Panc1 (cell line): ENCODE data around the gene GAS7. TPM values are rescaled to one million over a fixed set of nuclear protein-coding genes. Genes with fewer than 3 reads are reported as not detected.

Source experiments
- ATAC-seq: fragments of 200-7000 bp; cut with Tn5 transposase; 2 replicates; pipeline ENCODE4 v1.9.1; 2020; ENCODE audit warnings: mild to moderate bottlenecking, moderate library complexity
- BruUV-seq: library from RNA; stranded (reverse); fragments of 400-500 nt; replicated peaks from 2 replicates; lab custom pipeline; 2021; lab: Mats Ljungman, UMichigan
- CTCF ChIA-PET: fragments of 300-600 bp; sonication (Branson Sonifier 250); formaldehyde crosslinking; loops from one replicate; lab custom pipeline; 2022; ENCODE audit warnings: antibody characterized with exemption; lab: Charles Lee
- POLR2A ChIA-PET: fragments of 300-600 bp; sonication (Branson Sonifier 250); formaldehyde crosslinking; loops from one replicate; lab custom pipeline; 2022; ENCODE audit warnings: antibody characterized with exemption; lab: Charles Lee
- DNase-seq: peaks from one replicate; pipeline ENCODE4 v3.0.0-alpha.2; 2010; ENCODE audit warnings: low read depth, low spot score
- H3K27ac ChIP-seq: 2 replicates; pipeline ENCODE4 v1.5.1; 2011; ENCODE audit warnings: mild to moderate bottlenecking, low read length, inconsistent platforms
- H3K27me3 ChIP-seq: fragments of 200-500 bp; sonication (Bioruptor generic); 2 replicates; pipeline ENCODE4 v1.6.0; 2014; ENCODE audit warnings: low read length, inconsistent platforms; ENCODE audit not compliant: control insufficient read depth, insufficient read depth
- H3K36me3 ChIP-seq: fragments of 200-500 bp; sonication (Bioruptor generic); 2 replicates; pipeline ENCODE4 v1.5.1; 2014; ENCODE audit warnings: inconsistent platforms, mild to moderate bottlenecking, low read length, moderate library complexity; ENCODE audit not compliant: control insufficient read depth, insufficient read depth
- H3K4me1 ChIP-seq: 2 replicates; pipeline ENCODE4 v1.5.1; 2011; ENCODE audit warnings: inconsistent platforms, mild to moderate bottlenecking, low read length, moderate library complexity; ENCODE audit not compliant: control insufficient read depth, insufficient read depth
- H3K4me3 ChIP-seq, 2 experiments: 2 replicates each; pipeline ENCODE4 v1.5.1; 2011 to 2012; ENCODE audit warnings: low read depth in 2 of 2, low read length in 2 of 2, mild to moderate bottlenecking in 2 of 2, inconsistent platforms in 1 of 2, moderate library complexity in 1 of 2
- H3K9me3 ChIP-seq: fragments of 200-500 bp; sonication (Bioruptor generic); 2 replicates; pipeline ENCODE4 v1.5.1; 2014; ENCODE audit warnings: low read depth, mild to moderate bottlenecking, inconsistent platforms, low read length, moderate library complexity; ENCODE audit not compliant: control insufficient read depth, insufficient read depth
- POLR2AphosphoS5 ChIP-seq: IDR thresholded peaks from 2 replicates; pipeline ENCODE4 v1.6.1; 2012; ENCODE audit warnings: mild to moderate bottlenecking, low read depth, low read length, moderate library complexity
- SIN3A ChIP-seq: IDR thresholded peaks from 2 replicates; pipeline ENCODE4 v1.6.1; 2012; ENCODE audit warnings: low read depth, mild to moderate bottlenecking, low read length, moderate library complexity, borderline replicate concordance; ENCODE audit not compliant: insufficient read depth
- TCF7L2 ChIP-seq: IDR thresholded peaks from 2 replicates; pipeline ENCODE4 v1.6.1; 2011; ENCODE audit warnings: mild to moderate bottlenecking, low read depth, low read length, inconsistent platforms
- in situ Hi-C: cut with HindIII; loops from 2 replicates; pipeline ENCODE4 v1.10.0; 2016; ENCODE audit warnings: low sequenced_read_pairs, low pct_unique_long_range_greater_than_20kb
- intact Hi-C: fragments of 100-400 bp; cut with micrococcal nuclease; formaldehyde crosslinking; loops from one replicate; pipeline ENCODE4 v1.10.0; 2022; ENCODE audit not compliant: unreplicated experiment
- total RNA-seq: library from RNA; stranded (reverse); gene quantifications from one replicate; pipeline ENCODE4 v1.2.1, GENCODE V29; 2021; ENCODE audit not compliant: unreplicated experiment
- TF ChIP-seq, protein P1 (sequence below): fragments of 450-650 bp; IDR thresholded peaks from 2 replicates; pipeline ENCODE4 v1.5.1; 2017; ENCODE audit warnings: mild to moderate bottlenecking
- TF ChIP-seq, protein P2 (sequence below), 2 experiments: IDR thresholded peaks; 2 replicates each; pipeline ENCODE4 v1.6.1; 2011 to 2012; ENCODE audit warnings: low read depth in 2 of 2, control low read depth in 1 of 2, low read length in 1 of 2, mild to moderate bottlenecking in 1 of 2, moderate library complexity in 1 of 2; ENCODE audit not compliant: insufficient read depth in 1 of 2

GAS7 gene
- total RNA-seq, 1 experiment from 2014 or later: 0.05 TPM

DNA sequence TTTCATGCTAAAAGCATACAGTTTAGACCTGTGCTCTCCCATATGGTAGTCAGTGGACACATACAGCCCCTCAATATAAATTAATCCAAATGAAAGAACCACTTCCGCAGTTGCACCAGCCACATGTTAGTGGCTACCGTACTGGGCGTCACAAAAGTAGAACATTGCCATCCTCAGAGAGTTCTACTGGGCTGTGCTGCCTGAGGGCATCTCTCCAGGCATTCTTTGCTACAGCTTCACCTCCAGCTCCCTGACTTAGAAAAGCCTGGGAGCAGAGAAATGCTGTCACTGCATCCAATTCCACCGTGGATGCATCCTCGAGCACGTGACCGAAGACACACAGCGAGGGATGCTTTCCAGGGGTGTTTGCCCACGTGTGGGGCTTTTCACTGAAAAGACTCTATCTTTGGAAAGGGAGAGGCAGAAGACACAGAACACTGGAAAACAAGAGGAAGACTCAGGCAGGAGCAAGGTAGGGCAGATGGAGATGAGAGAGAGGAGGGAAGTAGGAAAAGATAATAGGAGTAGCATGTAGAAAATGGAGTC lies 86.4 kb downstream of the GAS7 start:
- intact Hi-C loops: no loop called here
- H3K9me3 ChIP-seq: no peaks in the 10 kb centered on the region
- POLR2A ChIA-PET: no interaction called here
- H3K36me3 ChIP-seq: no peaks in the 10 kb centered on the region
- ATAC-seq (no peak), DNase-seq (no peak)
- in situ Hi-C loops: no loop called here
- CTCF ChIA-PET: no interaction called here
- no peaks in the 10 kb centered on the region for H3K4me1 ChIP-seq
- H3K27me3 ChIP-seq: no peaks in the 10 kb centered on the region; the same call in 1 of the 2 replicates
- no peak overlapping the region for H3K27ac ChIP-seq
- BruUV-seq: no TSS peak
- TF ChIP-seq, protein P1, sequence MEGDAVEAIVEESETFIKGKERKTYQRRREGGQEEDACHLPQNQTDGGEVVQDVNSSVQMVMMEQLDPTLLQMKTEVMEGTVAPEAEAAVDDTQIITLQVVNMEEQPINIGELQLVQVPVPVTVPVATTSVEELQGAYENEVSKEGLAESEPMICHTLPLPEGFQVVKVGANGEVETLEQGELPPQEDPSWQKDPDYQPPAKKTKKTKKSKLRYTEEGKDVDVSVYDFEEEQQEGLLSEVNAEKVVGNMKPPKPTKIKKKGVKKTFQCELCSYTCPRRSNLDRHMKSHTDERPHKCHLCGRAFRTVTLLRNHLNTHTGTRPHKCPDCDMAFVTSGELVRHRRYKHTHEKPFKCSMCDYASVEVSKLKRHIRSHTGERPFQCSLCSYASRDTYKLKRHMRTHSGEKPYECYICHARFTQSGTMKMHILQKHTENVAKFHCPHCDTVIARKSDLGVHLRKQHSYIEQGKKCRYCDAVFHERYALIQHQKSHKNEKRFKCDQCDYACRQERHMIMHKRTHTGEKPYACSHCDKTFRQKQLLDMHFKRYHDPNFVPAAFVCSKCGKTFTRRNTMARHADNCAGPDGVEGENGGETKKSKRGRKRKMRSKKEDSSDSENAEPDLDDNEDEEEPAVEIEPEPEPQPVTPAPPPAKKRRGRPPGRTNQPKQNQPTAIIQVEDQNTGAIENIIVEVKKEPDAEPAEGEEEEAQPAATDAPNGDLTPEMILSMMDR: no peak
- no peak for TF ChIP-seq SIN3A
- H3K4me3 ChIP-seq: no peak overlapping the region

DNA sequence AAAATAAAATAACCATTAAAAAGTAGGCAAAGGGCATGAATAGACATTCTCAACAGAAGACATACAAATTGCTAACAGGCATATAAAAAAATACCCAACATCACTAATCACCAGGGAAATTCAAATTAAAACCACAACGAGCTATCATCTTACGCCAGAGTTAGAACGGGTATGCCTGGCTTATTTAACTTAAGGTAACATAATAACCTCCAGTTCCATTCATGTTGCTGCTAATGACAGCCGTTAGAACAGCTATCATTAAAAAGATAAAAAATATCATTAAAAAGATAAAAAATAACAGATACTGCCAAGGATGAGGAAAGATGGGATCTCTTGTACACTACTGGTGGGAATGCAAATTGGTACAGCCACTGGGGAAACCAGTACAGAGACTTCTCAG lies 89.3 kb downstream of the GAS7 start:
- Histone ChIP-seq H3K9me3 (no peaks in the 10 kb centered on the region), H3K36me3 (no peaks in the 10 kb centered on the region), H3K4me3 (no peak overlapping the region), H3K4me1 (no peaks in the 10 kb centered on the region), H3K27ac (no peak overlapping the region), H3K27me3 (no peaks in the 10 kb centered on the region; the same call in 1 of the 2 replicates)
- ChIA-PET CTCF (no interaction called here), POLR2A (no interaction called here)
- in situ Hi-C loops (no loop called here), intact Hi-C loops (no loop called here)
- ATAC-seq: no peak
- DNase-seq: no peak
- no TSS peak for BruUV-seq
- TF ChIP-seq POLR2AphosphoS5 (no peak), SIN3A (no peak), TCF7L2 (no peak)
- TF ChIP-seq, protein P2, sequence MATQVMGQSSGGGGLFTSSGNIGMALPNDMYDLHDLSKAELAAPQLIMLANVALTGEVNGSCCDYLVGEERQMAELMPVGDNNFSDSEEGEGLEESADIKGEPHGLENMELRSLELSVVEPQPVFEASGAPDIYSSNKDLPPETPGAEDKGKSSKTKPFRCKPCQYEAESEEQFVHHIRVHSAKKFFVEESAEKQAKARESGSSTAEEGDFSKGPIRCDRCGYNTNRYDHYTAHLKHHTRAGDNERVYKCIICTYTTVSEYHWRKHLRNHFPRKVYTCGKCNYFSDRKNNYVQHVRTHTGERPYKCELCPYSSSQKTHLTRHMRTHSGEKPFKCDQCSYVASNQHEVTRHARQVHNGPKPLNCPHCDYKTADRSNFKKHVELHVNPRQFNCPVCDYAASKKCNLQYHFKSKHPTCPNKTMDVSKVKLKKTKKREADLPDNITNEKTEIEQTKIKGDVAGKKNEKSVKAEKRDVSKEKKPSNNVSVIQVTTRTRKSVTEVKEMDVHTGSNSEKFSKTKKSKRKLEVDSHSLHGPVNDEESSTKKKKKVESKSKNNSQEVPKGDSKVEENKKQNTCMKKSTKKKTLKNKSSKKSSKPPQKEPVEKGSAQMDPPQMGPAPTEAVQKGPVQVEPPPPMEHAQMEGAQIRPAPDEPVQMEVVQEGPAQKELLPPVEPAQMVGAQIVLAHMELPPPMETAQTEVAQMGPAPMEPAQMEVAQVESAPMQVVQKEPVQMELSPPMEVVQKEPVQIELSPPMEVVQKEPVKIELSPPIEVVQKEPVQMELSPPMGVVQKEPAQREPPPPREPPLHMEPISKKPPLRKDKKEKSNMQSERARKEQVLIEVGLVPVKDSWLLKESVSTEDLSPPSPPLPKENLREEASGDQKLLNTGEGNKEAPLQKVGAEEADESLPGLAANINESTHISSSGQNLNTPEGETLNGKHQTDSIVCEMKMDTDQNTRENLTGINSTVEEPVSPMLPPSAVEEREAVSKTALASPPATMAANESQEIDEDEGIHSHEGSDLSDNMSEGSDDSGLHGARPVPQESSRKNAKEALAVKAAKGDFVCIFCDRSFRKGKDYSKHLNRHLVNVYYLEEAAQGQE (IDR thresholded peaks at IDR 0.05; ENCODE audit: insufficient read depth in 1 of 2, low read depth in 2 of 2, low read length in 1 of 2): no peak
- TF ChIP-seq, protein P1: no peak
